Brain microvascular endothelial cell (primary cell): Measurements from ENCODE around the gene HOXA10.

Experiments
- DNase-seq: peaks from one replicate; pipeline ENCODE4 v3.0.0-alpha.2; 2020
- H3K27ac ChIP-seq: fragments of 250-450 bp; sonication (Bioruptor Pico); 2 replicates; pipeline ENCODE4 v1.5.1; 2020; ENCODE audit warnings: mild to moderate bottlenecking, moderate library complexity
- H3K27me3 ChIP-seq: fragments of 250-450 bp; sonication (Bioruptor Pico); replicated peaks from 2 replicates; pipeline ENCODE4 v1.5.1; 2020; ENCODE audit warnings: mild to moderate bottlenecking
- H3K36me3 ChIP-seq: fragments of 250-450 bp; sonication (Bioruptor Pico); replicated peaks from 2 replicates; pipeline ENCODE4 v1.5.1; 2020; ENCODE audit warnings: mild to moderate bottlenecking
- H3K4me3 ChIP-seq: 2 replicates; pipeline ENCODE4 v1.5.1; 2011; ENCODE audit warnings: low read depth, mild to moderate bottlenecking, control low read depth, low read length, moderate library complexity
- in situ Hi-C: cut with HindIII; loops from 2 replicates; pipeline ENCODE4 v1.10.0; 2017; ENCODE audit warnings: low sequenced_read_pairs, low pct_ligation_motif_present
- TF ChIP-seq, protein P1 (sequence below): IDR thresholded peaks from 2 replicates; pipeline ENCODE4 v1.5.1; 2011; ENCODE audit warnings: low read depth, mild to moderate bottlenecking, moderate library complexity, low read length, control low read depth, inconsistent platforms; ENCODE audit errors: missing control alignments

Gene HOXA10

DNA sequence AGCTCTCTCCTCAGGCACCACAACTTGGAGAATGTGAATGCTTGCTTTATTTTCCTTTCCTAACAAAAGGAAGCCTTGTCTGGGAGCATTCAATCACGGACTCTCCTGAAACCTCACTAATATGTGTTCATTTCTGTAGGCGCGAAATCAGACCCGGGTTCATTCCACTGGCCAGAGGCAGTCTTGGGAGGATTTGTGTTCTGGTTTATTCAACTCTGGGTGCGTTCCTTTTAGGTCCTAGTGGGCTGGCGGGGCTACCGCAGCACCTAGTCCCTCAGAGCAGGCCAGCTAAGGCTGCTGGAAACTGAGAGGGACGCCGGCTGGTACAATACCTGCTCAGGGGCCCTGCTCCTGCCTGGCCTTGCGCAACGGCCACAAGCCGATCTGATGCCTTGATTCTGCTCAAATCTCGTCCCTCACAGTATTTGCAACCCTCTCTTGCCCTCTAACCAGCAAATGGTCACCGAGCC is 51.1 kb downstream of the HOXA10 start:
- Histone ChIP-seq H3K27me3 (peaks cover 91% of the 10 kb centered on the region), H3K36me3 (no peaks in the 10 kb centered on the region), H3K27ac (no peak overlapping the region), H3K4me3 (peak overlapping the region; percentile 12)
- TF ChIP-seq, protein P1, sequence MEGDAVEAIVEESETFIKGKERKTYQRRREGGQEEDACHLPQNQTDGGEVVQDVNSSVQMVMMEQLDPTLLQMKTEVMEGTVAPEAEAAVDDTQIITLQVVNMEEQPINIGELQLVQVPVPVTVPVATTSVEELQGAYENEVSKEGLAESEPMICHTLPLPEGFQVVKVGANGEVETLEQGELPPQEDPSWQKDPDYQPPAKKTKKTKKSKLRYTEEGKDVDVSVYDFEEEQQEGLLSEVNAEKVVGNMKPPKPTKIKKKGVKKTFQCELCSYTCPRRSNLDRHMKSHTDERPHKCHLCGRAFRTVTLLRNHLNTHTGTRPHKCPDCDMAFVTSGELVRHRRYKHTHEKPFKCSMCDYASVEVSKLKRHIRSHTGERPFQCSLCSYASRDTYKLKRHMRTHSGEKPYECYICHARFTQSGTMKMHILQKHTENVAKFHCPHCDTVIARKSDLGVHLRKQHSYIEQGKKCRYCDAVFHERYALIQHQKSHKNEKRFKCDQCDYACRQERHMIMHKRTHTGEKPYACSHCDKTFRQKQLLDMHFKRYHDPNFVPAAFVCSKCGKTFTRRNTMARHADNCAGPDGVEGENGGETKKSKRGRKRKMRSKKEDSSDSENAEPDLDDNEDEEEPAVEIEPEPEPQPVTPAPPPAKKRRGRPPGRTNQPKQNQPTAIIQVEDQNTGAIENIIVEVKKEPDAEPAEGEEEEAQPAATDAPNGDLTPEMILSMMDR = no peak
- DNase-seq = no peak
- in situ Hi-C loops = loop anchor here (10.0 kb wide), 1 partner anchor 268 kb away; no protein-coding TSS in a partner anchor

DNA sequence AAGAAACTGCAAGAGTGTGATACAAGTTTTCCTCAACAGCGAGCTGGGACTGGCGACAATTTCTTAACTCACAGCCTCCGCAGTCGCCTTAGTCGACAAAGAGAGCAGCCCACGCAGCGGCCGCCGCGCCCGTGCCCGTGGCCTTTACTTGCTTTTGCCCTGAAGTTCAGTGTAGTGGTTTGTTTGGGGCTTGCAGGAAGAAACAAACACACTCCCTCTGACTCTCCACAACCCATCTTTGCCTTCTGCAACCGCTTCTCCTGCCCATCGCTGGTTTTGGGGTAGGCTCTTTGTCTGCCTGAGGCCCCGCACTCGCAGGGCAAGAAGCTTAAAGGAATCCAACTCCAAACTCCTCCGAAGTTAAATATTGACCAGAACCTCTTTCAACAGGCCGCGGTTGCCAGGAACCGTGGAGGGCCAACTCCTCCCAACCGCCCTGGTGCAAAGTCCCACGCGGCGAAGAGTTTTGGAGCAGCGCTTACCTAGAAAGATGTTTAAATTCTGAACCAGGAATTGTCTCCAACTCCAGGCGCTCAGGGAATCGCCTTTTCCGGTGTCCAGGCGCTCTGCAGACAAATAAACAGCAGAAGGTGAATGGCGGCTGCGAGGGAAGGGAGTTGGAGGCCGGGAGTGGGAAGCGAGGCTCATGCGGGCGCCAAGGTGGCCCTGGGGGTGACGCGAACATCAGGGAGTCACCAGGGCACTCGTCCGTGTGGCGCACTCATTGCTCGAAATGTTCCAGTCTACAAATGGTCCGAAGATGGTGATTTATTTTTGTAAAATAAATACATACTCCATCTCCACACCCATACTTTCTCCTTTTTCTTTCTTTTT is 51.8 kb downstream of the HOXA10 start:
- in situ Hi-C loops = loop anchor here (10.0 kb wide), 1 partner anchor 267 kb away; no protein-coding TSS in a partner anchor
- no peak overlapping the region for H3K27ac ChIP-seq

DNA sequence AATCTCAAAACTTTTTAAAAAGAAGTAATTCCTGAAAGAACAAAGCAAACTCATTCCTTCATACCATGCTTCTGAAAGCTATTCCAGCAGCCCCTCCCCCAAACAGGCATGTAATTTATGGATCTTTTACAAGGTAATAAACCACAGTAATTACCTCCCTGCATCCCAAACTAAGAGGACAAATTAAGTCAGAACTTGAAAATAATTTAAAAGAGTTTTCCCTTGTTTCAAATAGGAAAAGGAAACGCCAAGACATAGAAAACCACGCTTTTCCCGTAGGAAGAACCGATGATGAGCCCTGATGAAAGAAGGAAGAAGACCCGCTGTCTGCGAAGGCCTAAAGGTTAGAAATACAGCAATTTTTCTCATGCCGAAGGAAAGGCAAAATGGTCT is 52.4 kb downstream of the HOXA10 start:
- Histone ChIP-seq H3K27me3 (peaks cover 93% of the 10 kb centered on the region), H3K36me3 (no peaks in the 10 kb centered on the region), H3K27ac (no peak overlapping the region), H3K4me3 (peak overlapping the region; percentile 29)
- TF ChIP-seq, protein P1 = no peak
- in situ Hi-C loops = loop anchor here (10.0 kb wide), 1 partner anchor 267 kb away; no protein-coding TSS in a partner anchor
- DNase-seq = no peak

More for the DNA sequence above, 51.8 kb downstream of the HOXA10 start:
- peaks cover 91% of the 10 kb centered on the region for H3K27me3 ChIP-seq
- no peak for DNase-seq
- TF ChIP-seq, protein P1 = no peak
- H3K36me3 ChIP-seq = no peaks in the 10 kb centered on the region
- H3K4me3 ChIP-seq = peak overlapping the region; percentile 29
